Endothelial cell of umbilical vein (primary cell): ENCODE results near the gene KRTAP10-9. TPM values are rescaled to one million over a fixed set of nuclear protein-coding genes. Genes with fewer than 3 reads are reported as not detected.

ENCODE experiments used
- BruUV-seq: library from RNA; stranded (reverse); fragments of 400-500 nt; replicated peaks from 2 replicates; lab custom pipeline; 2021; lab: Mats Ljungman, UMichigan
- CTCF ChIA-PET: fragments of 300-600, 350-600 bp; sonication (Branson Sonifier 250); formaldehyde crosslinking; loops from one replicate; lab custom pipeline; 2021; ENCODE audit warnings: antibody characterized with exemption, inconsistent platforms; lab: Charles Lee
- POLR2A ChIA-PET: fragments of 300-600, 350-600 bp; sonication (Branson Sonifier 250); formaldehyde crosslinking; loops from one replicate; lab custom pipeline; 2021; ENCODE audit warnings: antibody characterized with exemption, inconsistent platforms; lab: Charles Lee
- DNase-seq: peaks from one replicate; pipeline ENCODE4 v3.0.0-alpha.2; 2011; ENCODE audit warnings: low read depth, low spot score
- FAIRE-seq: peaks from 2 replicates; lab custom pipeline; 2011; peaks lifted over from hg19 to GRCh38; lab: Jason Lieb, UNC
- H2AFZ ChIP-seq: 2 replicates; pipeline ENCODE4 v1.6.0; 2012; ENCODE audit warnings: low read depth, low read length, control low read depth, inconsistent platforms
- H3K27ac ChIP-seq: 2 replicates; pipeline ENCODE4 v1.5.1; 2011; ENCODE audit warnings: low read depth, mild to moderate bottlenecking, control low read depth, low read length, moderate library complexity; ENCODE audit not compliant: insufficient read depth
- H3K27me3 ChIP-seq, 2 experiments: 2 replicates each; pipeline versions ENCODE4 v1.6.0 to v1.6.1; 2011; ENCODE audit warnings: low read length in 2 of 2, mixed read lengths in 1 of 2; ENCODE audit not compliant: control insufficient read depth in 2 of 2, insufficient read depth in 2 of 2
- H3K36me3 ChIP-seq, 2 experiments: 2 replicates in 1 of 2; 3 replicates in 1 of 2; pipeline ENCODE4 v1.5.1; 2011; ENCODE audit warnings: low read length in 2 of 2, mild to moderate bottlenecking in 1 of 2, moderate library complexity in 1 of 2; ENCODE audit not compliant: control insufficient read depth in 2 of 2, insufficient read depth in 2 of 2; ENCODE audit errors: extremely low read depth in 1 of 2
- H3K4me1 ChIP-seq: 3 replicates; pipeline ENCODE4 v1.5.1; 2011; ENCODE audit warnings: mild to moderate bottlenecking, low read length; ENCODE audit not compliant: control insufficient read depth, insufficient read depth; ENCODE audit errors: extremely low read depth
- H3K4me2 ChIP-seq: 2 replicates; pipeline ENCODE4 v1.6.1; 2011; ENCODE audit warnings: low read length, control low read depth, mixed read lengths; ENCODE audit not compliant: insufficient read depth
- H3K4me3 ChIP-seq, 3 experiments: fragments of 200-600 bp in 1 of 3; sonication (generic), shearing (Covaris generic) in 1 of 3; replicated peaks in 1 of 3; 2 replicates each; pipeline ENCODE4 v1.5.1; 2011 to 2016; ENCODE audit warnings: control low read depth in 3 of 3, low read length in 3 of 3, mild to moderate bottlenecking in 2 of 3, inconsistent platforms in 1 of 3, low read depth in 1 of 3, moderate library complexity in 1 of 3; ENCODE audit not compliant: insufficient read depth in 1 of 3
- H3K79me2 ChIP-seq: 2 replicates; pipeline ENCODE4 v1.6.0; 2012; ENCODE audit warnings: low read length, inconsistent platforms; ENCODE audit not compliant: control insufficient read depth, insufficient read depth
- H3K9ac ChIP-seq: replicated peaks from 2 replicates; pipeline ENCODE3; 2011; ENCODE audit warnings: low read length, control low read depth; ENCODE audit not compliant: insufficient read depth; ENCODE audit errors: extremely low read depth
- H3K9me1 ChIP-seq: replicated peaks from 3 replicates; pipeline ENCODE4 v1.6.0; 2011; ENCODE audit warnings: mild to moderate bottlenecking, low read length; ENCODE audit not compliant: control insufficient read depth, insufficient read depth; ENCODE audit errors: extremely low read depth
- H3K9me3 ChIP-seq: replicated peaks from 2 replicates; pipeline ENCODE4 v1.5.1; 2012; ENCODE audit warnings: low read length, inconsistent platforms; ENCODE audit not compliant: control insufficient read depth, insufficient read depth
- H4K20me1 ChIP-seq: replicated peaks from 2 replicates; pipeline ENCODE3; 2011; ENCODE audit warnings: mild to moderate bottlenecking, low read length; ENCODE audit not compliant: control insufficient read depth, insufficient read depth; ENCODE audit errors: extremely low read depth
- EZH2 ChIP-seq: IDR thresholded peaks from 2 replicates; pipeline ENCODE4 v1.6.1; 2012; ENCODE audit warnings: borderline replicate concordance, low read depth, mild to moderate bottlenecking, moderate library complexity, low read length, inconsistent platforms; ENCODE audit not compliant: severe bottlenecking
- FOS ChIP-seq: IDR thresholded peaks from 2 replicates; pipeline ENCODE4 v1.6.1; 2011; ENCODE audit warnings: mild to moderate bottlenecking, low read length, moderate library complexity, borderline replicate concordance; ENCODE audit not compliant: insufficient read depth
- GATA2 ChIP-seq: IDR thresholded peaks from 2 replicates; pipeline ENCODE4 v1.7.0; 2011; ENCODE audit warnings: low read depth, mild to moderate bottlenecking, moderate library complexity, mixed read lengths, low read length; ENCODE audit not compliant: insufficient read length, insufficient read depth
- JUN ChIP-seq: IDR thresholded peaks from 2 replicates; pipeline ENCODE4 v1.6.1; 2011; ENCODE audit warnings: borderline replicate concordance, low read depth; ENCODE audit not compliant: insufficient read length, insufficient read depth
- MYC ChIP-seq: IDR thresholded peaks from one replicate; pipeline ENCODE4 v1.6.1; 2011; ENCODE audit warnings: mild to moderate bottlenecking, low read depth, low read length
- POLR2A ChIP-seq: IDR thresholded peaks from 2 replicates; pipeline ENCODE4 v1.6.1; 2012; ENCODE audit warnings: low read depth, mild to moderate bottlenecking, control low read depth, low read length
- POLR2AphosphoS5 ChIP-seq: IDR thresholded peaks from 2 replicates; pipeline ENCODE4 v1.6.1; 2012; ENCODE audit warnings: low read depth, mild to moderate bottlenecking, control low read depth, low read length, moderate library complexity; ENCODE audit not compliant: insufficient read depth
- dilution Hi-C: fragments of 300-500 bp; cut with MboI; formaldehyde crosslinking; loops from one replicate; pipeline ENCODE4 v1.15.0; 2019; ENCODE audit warnings: low sequenced_read_pairs; ENCODE audit not compliant: extremely low pct_ligation_motif_present
- intact Hi-C: fragments of 100-400 bp; cut with micrococcal nuclease; formaldehyde crosslinking; loops from one replicate; pipeline ENCODE4 v1.10.0; 2022
- polyA plus RNA-seq, 4 experiments: library from polyadenylated mRNA; depleted of rRNA in 3 of 4; stranded (reverse) in 3 of 4; unstranded in 1 of 4; fragments of >200 nt; gene quantifications; 2 replicates each; pipeline versions ENCODE4 v1.2.1 to v1.2.3, GENCODE V29; 2011 to 2012; ENCODE audit warnings: missing spikeins in 1 of 4
- total RNA-seq: library from RNA; stranded (reverse); gene quantifications from 2 replicates; pipeline ENCODE4 v1.2.3, GENCODE V29; 2021
- TF ChIP-seq, protein P1 (sequence below), 2 donors: IDR thresholded peaks; 1 replicate in 1 of 2; 2 replicates in 1 of 2; pipeline ENCODE4 v1.5.1; 2011; ENCODE audit warnings: low read length in 2 of 2, mild to moderate bottlenecking in 2 of 2, moderate library complexity in 2 of 2, control low read depth in 1 of 2, inconsistent platforms in 1 of 2, low read depth in 1 of 2; ENCODE audit not compliant: insufficient read depth in 1 of 2; ENCODE audit errors: extremely low read depth in 1 of 2
- TF ChIP-seq, protein P2 (sequence below): IDR thresholded peaks from 2 replicates; pipeline ENCODE4 v1.6.1; 2011; ENCODE audit not compliant: insufficient read depth, insufficient read length

KRTAP10-9 gene
- total and polyA plus RNA-seq, 2 donors (not counting 3 experiments of a cell fraction or from before 2014, with no cell fraction given): not detected

DNA sequence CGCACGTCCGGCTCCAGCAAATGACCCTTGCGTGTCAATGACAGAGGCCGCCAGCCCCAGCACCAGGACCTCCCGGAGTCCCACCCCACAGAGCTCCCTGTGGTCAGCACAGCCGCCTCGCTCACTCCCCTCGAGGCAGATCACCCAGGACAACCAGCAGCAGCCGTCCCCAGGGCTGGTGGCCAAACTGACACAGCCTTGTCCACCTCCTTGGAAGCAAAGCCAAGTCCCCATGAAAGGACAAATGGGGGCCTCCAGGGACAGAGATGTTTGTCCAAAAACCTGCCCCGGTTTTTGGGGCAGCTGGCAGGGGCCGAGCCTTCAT, 12.4 kb downstream of the KRTAP10-9 start:
- Histone ChIP-seq H2AFZ (no peak overlapping the region), H4K20me1 (no peaks in the 10 kb centered on the region), H3K9ac (no peak overlapping the region), H3K79me2 (no peaks in the 10 kb centered on the region), H3K4me1 (no peaks in the 10 kb centered on the region), H3K9me3 (no peaks in the 10 kb centered on the region), H3K27me3 (no peaks in the 10 kb centered on the region), H3K4me3 (no peak overlapping the region), H3K9me1 (no peaks in the 10 kb centered on the region), H3K4me2 (no peak overlapping the region), H3K27ac (no peak overlapping the region), H3K36me3 (no peaks in the 10 kb centered on the region)
- intact Hi-C loops (no loop called here), dilution Hi-C loops (no loop called here)
- ChIA-PET POLR2A (no interaction called here), CTCF (no interaction called here)
- no peak for TF ChIP-seq POLR2A
- no peak for TF ChIP-seq JUN
- TF ChIP-seq, protein P1, sequence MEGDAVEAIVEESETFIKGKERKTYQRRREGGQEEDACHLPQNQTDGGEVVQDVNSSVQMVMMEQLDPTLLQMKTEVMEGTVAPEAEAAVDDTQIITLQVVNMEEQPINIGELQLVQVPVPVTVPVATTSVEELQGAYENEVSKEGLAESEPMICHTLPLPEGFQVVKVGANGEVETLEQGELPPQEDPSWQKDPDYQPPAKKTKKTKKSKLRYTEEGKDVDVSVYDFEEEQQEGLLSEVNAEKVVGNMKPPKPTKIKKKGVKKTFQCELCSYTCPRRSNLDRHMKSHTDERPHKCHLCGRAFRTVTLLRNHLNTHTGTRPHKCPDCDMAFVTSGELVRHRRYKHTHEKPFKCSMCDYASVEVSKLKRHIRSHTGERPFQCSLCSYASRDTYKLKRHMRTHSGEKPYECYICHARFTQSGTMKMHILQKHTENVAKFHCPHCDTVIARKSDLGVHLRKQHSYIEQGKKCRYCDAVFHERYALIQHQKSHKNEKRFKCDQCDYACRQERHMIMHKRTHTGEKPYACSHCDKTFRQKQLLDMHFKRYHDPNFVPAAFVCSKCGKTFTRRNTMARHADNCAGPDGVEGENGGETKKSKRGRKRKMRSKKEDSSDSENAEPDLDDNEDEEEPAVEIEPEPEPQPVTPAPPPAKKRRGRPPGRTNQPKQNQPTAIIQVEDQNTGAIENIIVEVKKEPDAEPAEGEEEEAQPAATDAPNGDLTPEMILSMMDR (IDR thresholded peaks at IDR 0.05; ENCODE audit: extremely low read depth in 1 of 2, insufficient read depth in 1 of 2, low read depth in 1 of 2, low read length in 2 of 2): no peak
- TF ChIP-seq, protein P2, sequence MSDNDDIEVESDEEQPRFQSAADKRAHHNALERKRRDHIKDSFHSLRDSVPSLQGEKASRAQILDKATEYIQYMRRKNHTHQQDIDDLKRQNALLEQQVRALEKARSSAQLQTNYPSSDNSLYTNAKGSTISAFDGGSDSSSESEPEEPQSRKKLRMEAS: no peak
- TF ChIP-seq MYC: no peak
- no peak for TF ChIP-seq POLR2AphosphoS5
- TF ChIP-seq EZH2: no peak
- TF ChIP-seq GATA2: no peak
- TF ChIP-seq FOS: no peak
- no peak for DNase-seq
- BruUV-seq: no TSS peak
- no peak for FAIRE-seq
